IMR-90 (cell line): ENCODE results near the gene PPP1R9B. TPM values are rescaled to one million over a fixed set of nuclear protein-coding genes. Genes with fewer than 3 reads are reported as not detected.

Experiments
- ATAC-seq: fragments of 200-7000 bp; cut with Tn5 transposase; 2 replicates; pipeline ENCODE4 v1.9.1; 2020; ENCODE audit warnings: low read depth, mild to moderate bottlenecking, moderate library complexity
- BruUV-seq: library from RNA; stranded (reverse); fragments of 400-500 nt; replicated peaks from 2 replicates; lab custom pipeline; 2021; lab: Mats Ljungman, UMichigan
- CTCF ChIA-PET: fragments of 300-600 bp; formaldehyde crosslinking; extraction: SDS; loops from one replicate; lab custom pipeline; 2021; ENCODE audit warnings: antibody characterized with exemption; lab: Yijun Ruan, JAX
- POLR2A ChIA-PET: fragments of 300-600 bp; sonication (Branson Sonifier 250); formaldehyde crosslinking; loops from one replicate; lab custom pipeline; 2022; ENCODE audit warnings: antibody characterized with exemption; ENCODE audit not compliant: unreplicated experiment; lab: Charles Lee
- DNase-seq: peaks from one replicate; pipeline ENCODE4 v3.0.0; 2013
- H2AFZ ChIP-seq: replicated peaks from 2 replicates; pipeline ENCODE3; 2013; ENCODE audit warnings: low read length, mild to moderate bottlenecking; ENCODE audit not compliant: poor library complexity
- H2AK5ac ChIP-seq: 2 replicates; pipeline ENCODE4 v1.6.1; 2013; ENCODE audit warnings: low read depth, low read length, inconsistent platforms
- H2AK9ac ChIP-seq: replicated peaks from 2 replicates; pipeline ENCODE3; 2013; ENCODE audit warnings: mild to moderate bottlenecking, low read depth, low read length, moderate library complexity; ENCODE audit not compliant: poor library complexity
- H2BK120ac ChIP-seq: 2 replicates; pipeline ENCODE4 v1.6.1; 2013; ENCODE audit warnings: low read depth, low read length, inconsistent platforms
- H2BK15ac ChIP-seq: 3 replicates; pipeline ENCODE4 v1.6.1; 2013; ENCODE audit warnings: low read depth, low read length, inconsistent platforms
- H2BK20ac ChIP-seq: 2 replicates; pipeline ENCODE4 v1.6.1; 2013; ENCODE audit warnings: low read depth, mild to moderate bottlenecking, inconsistent platforms, low read length, moderate library complexity
- H2BK5ac ChIP-seq: 2 replicates; pipeline ENCODE4 v1.6.1; 2013; ENCODE audit warnings: mild to moderate bottlenecking, low read depth, low read length, inconsistent platforms; ENCODE audit not compliant: poor library complexity, severe bottlenecking
- H3K14ac ChIP-seq: replicated peaks from 2 replicates; pipeline ENCODE4 v1.6.1; 2013; ENCODE audit warnings: low read depth, low read length, inconsistent platforms
- H3K18ac ChIP-seq: 2 replicates; pipeline ENCODE4 v1.6.1; 2013; ENCODE audit warnings: low read depth, low read length, control low read depth
- H3K23ac ChIP-seq: 2 replicates; pipeline ENCODE4 v1.6.1; 2013; ENCODE audit warnings: low read depth, low read length, inconsistent platforms
- H3K27ac ChIP-seq: 2 replicates; pipeline ENCODE4 v1.5.1; 2013; ENCODE audit warnings: mild to moderate bottlenecking, control low read depth, low read length; ENCODE audit not compliant: insufficient read depth
- H3K27me3 ChIP-seq: 2 replicates; pipeline ENCODE4 v1.6.1; 2013; ENCODE audit warnings: low read length; ENCODE audit not compliant: control insufficient read depth, insufficient read depth
- H3K36me3 ChIP-seq: 2 replicates; pipeline ENCODE4 v1.6.1; 2013; ENCODE audit warnings: low read length, mixed read lengths; ENCODE audit not compliant: control insufficient read depth, insufficient read depth
- H3K4ac ChIP-seq: 2 replicates; pipeline ENCODE4 v1.6.1; 2013; ENCODE audit warnings: low read depth, low read length, inconsistent platforms
- H3K4me1 ChIP-seq: 2 replicates; pipeline ENCODE4 v1.6.1; 2013; ENCODE audit warnings: low read length, mixed read lengths; ENCODE audit not compliant: control insufficient read depth, insufficient read depth
- H3K4me2 ChIP-seq: 2 replicates; pipeline ENCODE4 v1.6.1; 2013; ENCODE audit warnings: low read depth, mild to moderate bottlenecking, control low read depth, low read length, moderate library complexity
- H3K4me3 ChIP-seq: 2 replicates; pipeline ENCODE4 v1.5.1; 2013; ENCODE audit warnings: low read depth, mild to moderate bottlenecking, control low read depth, low read length, moderate library complexity; ENCODE audit not compliant: insufficient read depth
- H3K56ac ChIP-seq: 2 replicates; pipeline ENCODE4 v1.6.1; 2013; ENCODE audit warnings: low read length, inconsistent platforms; ENCODE audit not compliant: insufficient read depth; ENCODE audit errors: extremely low read depth
- H3K79me1 ChIP-seq, 2 experiments: 2 replicates each; pipeline ENCODE4 v1.6.1; 2013; ENCODE audit warnings: low read length in 2 of 2, inconsistent platforms in 1 of 2, low read depth in 1 of 2
- H3K9ac ChIP-seq: 2 replicates; pipeline ENCODE4 v1.6.1; 2013; ENCODE audit warnings: low read depth, low read length, control low read depth
- H3K9me1 ChIP-seq: 2 replicates; pipeline ENCODE4 v1.6.1; 2013; ENCODE audit warnings: low read length, inconsistent platforms; ENCODE audit not compliant: insufficient read depth
- H3K9me3 ChIP-seq: 2 replicates; pipeline ENCODE4 v1.6.1; 2013; ENCODE audit warnings: low read length; ENCODE audit not compliant: control insufficient read depth, insufficient read depth
- H4K20me1 ChIP-seq: 2 replicates; pipeline ENCODE4 v1.6.1; 2013; ENCODE audit warnings: low read length, inconsistent platforms; ENCODE audit not compliant: insufficient read depth
- H4K5ac ChIP-seq: 2 replicates; pipeline ENCODE4 v1.6.1; 2013; ENCODE audit warnings: mild to moderate bottlenecking, low read depth, low read length, control low read depth
- H4K8ac ChIP-seq, 2 experiments: 2 replicates each; pipeline ENCODE4 v1.6.1; 2013; ENCODE audit warnings: low read depth in 2 of 2, low read length in 2 of 2, control low read depth in 1 of 2, inconsistent platforms in 1 of 2
- H4K91ac ChIP-seq: 2 replicates; pipeline ENCODE4 v1.6.1; 2013; ENCODE audit warnings: low read depth, low read length, inconsistent platforms; ENCODE audit not compliant: insufficient read depth
- BHLHE40 ChIP-seq: fragments of 150-350 bp; IDR thresholded peaks from 2 replicates; pipeline ENCODE4 v1.6.1; 2016; ENCODE audit warnings: mild to moderate bottlenecking, low read depth, low read length
- CEBPB ChIP-seq: IDR thresholded peaks from 2 replicates; pipeline ENCODE4 v1.6.1; 2012; ENCODE audit warnings: low read depth, low read length, improper control_type of control experiment
- CHD1 ChIP-seq: IDR thresholded peaks from 2 replicates; pipeline ENCODE4 v1.6.1; 2012; ENCODE audit warnings: low read depth, low read length, improper control_type of control experiment
- CTCF ChIP-seq: conservative IDR thresholded peaks from 2 replicates; pipeline ENCODE4 v1.5.1; 2012; ENCODE audit warnings: mild to moderate bottlenecking, low read depth, low read length, improper control_type of control experiment
- ELK1 ChIP-seq: fragments of 150-350 bp; IDR thresholded peaks from 2 replicates; pipeline ENCODE4 v1.6.1; 2016; ENCODE audit warnings: low read depth, mild to moderate bottlenecking, low read length, moderate library complexity, borderline replicate concordance
- FOS ChIP-seq: fragments of 150-350 bp; IDR thresholded peaks from 2 replicates; pipeline ENCODE4 v1.6.1; 2016; ENCODE audit warnings: low read depth, low read length
- MAZ ChIP-seq: IDR thresholded peaks from 2 replicates; pipeline ENCODE4 v1.6.1; 2012; ENCODE audit warnings: low read depth, mild to moderate bottlenecking, low read length, improper control_type of control experiment, moderate library complexity, borderline replicate concordance
- MXI1 ChIP-seq: IDR thresholded peaks from 2 replicates; pipeline ENCODE4 v1.6.1; 2012; ENCODE audit warnings: low read depth, mild to moderate bottlenecking, low read length, moderate library complexity, borderline replicate concordance
- NFE2L2 ChIP-seq: fragments of 150-350 bp; IDR thresholded peaks from 2 replicates; pipeline ENCODE4 v1.6.1; 2016; ENCODE audit warnings: low read depth, mild to moderate bottlenecking, low read length
- POLR2A ChIP-seq: IDR thresholded peaks from 2 replicates; pipeline ENCODE4 v1.6.1; 2012; ENCODE audit warnings: mild to moderate bottlenecking, low read depth, low read length
- RAD21 ChIP-seq: IDR thresholded peaks from 2 replicates; pipeline ENCODE4 v1.6.1; 2012; ENCODE audit warnings: low read length, improper control_type of control experiment
- RCOR1 ChIP-seq: IDR thresholded peaks from 2 replicates; pipeline ENCODE4 v1.6.1; 2012; ENCODE audit warnings: mild to moderate bottlenecking, low read length, improper control_type of control experiment; ENCODE audit not compliant: insufficient replicate concordance
- RFX5 ChIP-seq: IDR thresholded peaks from 2 replicates; pipeline ENCODE4 v1.8.0; 2012; ENCODE audit warnings: low read depth, mild to moderate bottlenecking, low read length, moderate library complexity
- SMC3 ChIP-seq: fragments of 150-350 bp; IDR thresholded peaks from 2 replicates; pipeline ENCODE4 v1.6.1; 2016; ENCODE audit warnings: low read depth, mild to moderate bottlenecking, antibody characterized with exemption, low read length, moderate library complexity
- WGBS, 2 experiments: methylation state at CpG; one replicate each; pipeline versions ENCODE4 v1.1.5 to v1.1.7; 2013; ENCODE audit warnings: missing lambda C conversion rate in 2 of 2; ENCODE audit not compliant: insufficient read length in 1 of 2; ENCODE audit errors: extremely low coverage in 2 of 2; 5-methylcytosine and 5-hydroxymethylcytosine counted together
- dilution Hi-C: fragments of 300-500 bp; cut with HindIII; formaldehyde crosslinking; loops from one replicate; pipeline ENCODE4 v1.14.3; 2018; ENCODE audit warnings: low sequenced_read_pairs; ENCODE audit not compliant: unreplicated experiment
- in situ Hi-C: fragments of 300-500 bp; cut with MboI; formaldehyde crosslinking; loops from 3 replicates; pipeline ENCODE4 v1.14.3; 2019; ENCODE audit warnings: low sequenced_read_pairs, inconsistent platforms, mixed read lengths
- intact Hi-C: fragments of 100-400 bp; cut with micrococcal nuclease; formaldehyde crosslinking; loops from 2 replicates; pipeline ENCODE4 v1.10.0; 2022
- polyA plus RNA-seq, 3 experiments: library from polyadenylated mRNA; depleted of rRNA; stranded (reverse); fragments of >200 nt; gene quantifications; 2 replicates each; pipeline ENCODE4 v1.2.3, GENCODE V29; 2012; ENCODE audit warnings: low replicate concordance in 1 of 3
- total RNA-seq: library from RNA; depleted of rRNA; stranded (reverse); fragments of >200 nt; gene quantifications from 2 replicates; pipeline ENCODE4 v1.2.3, GENCODE V29; 2012

The PPP1R9B gene
- total and polyA plus RNA-seq, 2 of the 4 experiments (the other 2 are of a cell fraction) = 23.0 to 28.0 TPM

DNA sequence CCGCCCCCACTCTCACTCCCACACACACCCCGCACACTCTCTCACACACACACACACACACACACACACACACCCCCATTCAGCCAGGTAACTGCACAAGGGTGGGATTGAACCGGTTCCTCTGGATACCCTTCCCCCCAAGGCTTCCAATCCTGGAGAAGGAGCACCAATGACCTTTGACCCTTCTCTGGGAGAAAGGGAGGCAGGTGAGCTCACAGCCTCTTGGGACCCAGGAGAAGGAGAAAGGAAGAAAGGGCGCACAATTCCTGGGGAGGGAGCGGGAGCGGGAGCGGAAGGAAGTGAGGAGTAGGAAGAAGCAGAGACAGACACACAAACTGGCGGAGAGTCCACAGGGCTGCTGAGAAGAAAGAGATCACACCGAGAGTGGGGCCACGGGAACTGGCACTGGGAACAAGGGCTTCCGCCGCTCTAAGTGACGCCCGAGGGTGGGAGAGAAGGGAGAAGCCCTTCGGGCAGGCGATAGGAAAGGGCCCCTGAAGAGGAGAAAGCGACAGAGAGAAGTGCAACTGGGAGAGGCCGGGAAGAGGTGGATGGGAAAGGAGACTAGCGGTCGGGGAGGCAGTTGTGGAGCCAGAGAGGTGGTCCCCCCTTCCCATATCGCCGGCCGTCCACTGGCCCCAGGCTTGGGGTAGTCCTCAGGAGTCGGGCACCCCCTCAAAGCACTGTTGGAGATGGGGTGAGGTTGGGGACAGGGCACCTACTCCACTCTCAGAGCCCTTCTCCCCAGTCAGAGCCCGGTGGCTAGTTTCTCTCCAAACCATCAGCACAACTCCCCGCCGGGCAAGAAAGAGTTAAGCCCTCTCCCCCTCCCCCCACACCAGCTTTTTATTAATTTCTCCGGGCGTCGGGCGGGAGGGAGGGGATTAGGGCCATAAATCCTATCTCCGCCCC, 21.8 kb downstream of the PPP1R9B start:
- H2AFZ ChIP-seq = peak overlapping the region; percentile 93
- in situ Hi-C loops (no loop called here), intact Hi-C loops (no loop called here), dilution Hi-C loops (no loop called here)
- peak overlapping the region; percentile 50 for H4K5ac ChIP-seq
- H3K4me1 ChIP-seq = peaks cover 21% of the 10 kb centered on the region
- H3K79me1 ChIP-seq = peaks cover 3 to 35% of the 10 kb centered on the region in 2 experiments; a peak in 3 of 4 replicates
- H4K91ac ChIP-seq = peak overlapping the region; percentile 85
- H3K4ac ChIP-seq = peak overlapping the region; percentile 55
- peaks cover 16% of the 10 kb centered on the region; the same call in 1 of the 2 replicates for H3K9me1 ChIP-seq
- H2AK5ac ChIP-seq = peak overlapping the region; percentile 31
- peak overlapping the region; percentile 55 for H2BK120ac ChIP-seq
- no peaks in the 10 kb centered on the region for H3K9me3 ChIP-seq
- POLR2A ChIA-PET = interaction anchor here (0.5 to 0.9 kb wide), 3 partner anchors 23 to 233 kb away, joined by 3 to 6 read pairs (median 4); no protein-coding TSS in a partner anchor
- H3K27ac ChIP-seq = peak overlapping the region; percentile 40; the same call in 1 of the 2 replicates
- H2BK20ac ChIP-seq = no peak overlapping the region
- 19% methylated on average over 10 of the region's 32 CpGs; no CpG with 5 or more reads in 1 of the 2 experiments for WGBS, 2 experiments
- H2BK5ac ChIP-seq = no peak overlapping the region
- H2AK9ac ChIP-seq = peak overlapping the region; percentile 99
- H3K23ac ChIP-seq = peak overlapping the region; percentile 88; the same call in 1 of the 2 replicates
- CTCF ChIA-PET = no interaction called here
- peak overlapping the region; percentile 15 to 96 for H4K8ac ChIP-seq
- peak overlapping the region; percentile 64 for H3K4me3 ChIP-seq
- ATAC-seq (peak; percentile 5), DNase-seq (peak; percentile 18)
- H3K27me3 ChIP-seq = no peaks in the 10 kb centered on the region
- H3K4me2 ChIP-seq = peak overlapping the region; percentile 92
- peak overlapping the region; percentile 51 for H3K9ac ChIP-seq
- H3K56ac ChIP-seq = peak overlapping the region; percentile 30; the same call in 1 of the 2 replicates
- H2BK15ac ChIP-seq = peak overlapping the region; percentile 32; the same call in 1 of the 3 replicates
- 0 out of 2 replicates have a peak overlapping the region, but pooled peaks have one; percentile 27 for H3K18ac ChIP-seq
- peak overlapping the region; percentile 88 for H3K14ac ChIP-seq
- peaks cover 12% of the 10 kb centered on the region for H4K20me1 ChIP-seq
- BruUV-seq = no TSS peak
- 0 out of 2 replicates have a peak, but pooled peaks cover 1% of the 10 kb centered on the region for H3K36me3 ChIP-seq
- TF ChIP-seq NFE2L2 (no peak), MXI1 (no peak), ELK1 (no peak), MAZ (no peak), CEBPB (no peak), FOS (no peak), CTCF (no peak), RCOR1 (no peak), BHLHE40 (no peak), POLR2A (no peak), RAD21 (no peak), CHD1 (no peak), RFX5 (no peak), SMC3 (no peak)
